K562 treated with DMSO at 1 percent for 4 hours (cell line): ENCODE measurements around the gene MUC15. TPM values are rescaled to one million over a fixed set of nuclear protein-coding genes. Genes with fewer than 3 reads are reported as not detected.

Source experiments
- total RNA-seq: library from RNA; unstranded; fragments of 300-600 nt; gene quantifications from 2 replicates; pipeline ENCODE4 v1.2.3, GENCODE V29; 2022; ENCODE audit not compliant: insufficient read depth

Gene MUC15
- 0.99 TPM in 1 of 2 replicates, not detected in the other for total RNA-seq

GRCh38 chr11:26571861-26572654 lies at the start of gene MUC15:
MUC15 (minus strand) TSS chr11:26572263; CDS start chr11:26567094, 5,169 bp downstream.

Other genes with a start within 250 kb of the MUC15 start
- not detected in 2 replicates for gene ANO3, start 240.1 kb downstream of the MUC15 start, total RNA-seq
- 0.64 TPM in 1 of 2 replicates, not detected in the other for gene SLC5A12, start 149.8 kb upstream of the MUC15 start, total RNA-seq